OCI-LY1 (cell line): Measurements from ENCODE around the gene MOV10.
A peak's percentile ranks its signal among the peaks of the same experiment; 100 is the strongest.

Source experiments
- H2AFZ ChIP-seq: fragments of 200-600 bp; sonication (generic), shearing (Covaris generic); 2 replicates; pipeline ENCODE4 v1.6.0; 2014; ENCODE audit warnings: antibody characterized with exemption, mild to moderate bottlenecking, low read length
- H3F3A ChIP-seq: fragments of 200-600 bp; sonication (generic), shearing (Covaris generic); 2 replicates; pipeline ENCODE4 v1.6.0; 2014; ENCODE audit warnings: mild to moderate bottlenecking, antibody characterized with exemption, low read length, moderate library complexity; ENCODE audit not compliant: insufficient read depth
- H3K27ac ChIP-seq: fragments of 200-600 bp; sonication (generic); 2 replicates; pipeline ENCODE4 v1.5.1; 2014; ENCODE audit warnings: low read length, mixed run types, mild to moderate bottlenecking, low read depth; ENCODE audit not compliant: poor library complexity, severe bottlenecking
- H3K27me3 ChIP-seq: fragments of 200-600 bp; sonication (generic); 2 replicates; pipeline ENCODE4 v1.6.0; 2014; ENCODE audit warnings: antibody characterized with exemption, mild to moderate bottlenecking, low read length, moderate library complexity; ENCODE audit not compliant: insufficient read depth
- H3K36me3 ChIP-seq: fragments of 200-600 bp; sonication (generic); 2 replicates; pipeline ENCODE4 v1.6.1; 2014; ENCODE audit warnings: mild to moderate bottlenecking, antibody characterized with exemption, low read length, moderate library complexity, mixed read lengths; ENCODE audit not compliant: insufficient read depth
- H3K4me1 ChIP-seq: fragments of 200-600 bp; sonication (generic); 2 replicates; pipeline ENCODE4 v1.5.1; 2014; ENCODE audit warnings: mild to moderate bottlenecking, low read length, moderate library complexity; ENCODE audit not compliant: insufficient read depth, severe bottlenecking
- H3K4me2 ChIP-seq: fragments of 200-600 bp; sonication (generic), shearing (Covaris generic); 2 replicates; pipeline ENCODE4 v1.6.1; 2014; ENCODE audit warnings: low read length
- H3K4me3 ChIP-seq: fragments of 200-600 bp; sonication (generic); 2 replicates; pipeline ENCODE4 v1.5.1; 2014; ENCODE audit warnings: low read length, low read depth, mild to moderate bottlenecking, mixed read lengths; ENCODE audit not compliant: poor library complexity, severe bottlenecking
- H3K79me2 ChIP-seq: fragments of 200-600 bp; shearing (Covaris generic); 2 replicates; pipeline ENCODE4 v1.6.1; 2016; ENCODE audit warnings: mixed run types, low read length, mixed read lengths; ENCODE audit not compliant: insufficient read depth
- H3K9ac ChIP-seq: fragments of 200-600 bp; sonication (generic), shearing (Covaris generic); 2 replicates; pipeline ENCODE4 v1.6.1; 2014; ENCODE audit warnings: mild to moderate bottlenecking, low read length, mixed read lengths
- H3K9me2 ChIP-seq: fragments of 200-600 bp; sonication (generic), shearing (Covaris generic); 2 replicates; pipeline ENCODE4 v1.6.1; 2014; ENCODE audit warnings: low read depth, mild to moderate bottlenecking, low read length, mixed read lengths
- H3K9me3 ChIP-seq: fragments of 200-600 bp; shearing (Covaris generic); 2 replicates; pipeline ENCODE4 v1.6.1; 2014; ENCODE audit warnings: low read length, mixed read lengths
- H4K20me1 ChIP-seq: fragments of 200-600 bp; sonication (generic), shearing (Covaris generic); 2 replicates; pipeline ENCODE4 v1.6.0; 2016; ENCODE audit warnings: mild to moderate bottlenecking, low read length; ENCODE audit not compliant: insufficient read depth
- EZH2 ChIP-seq: fragments of 200-600 bp; sonication (generic), shearing (Covaris generic); IDR thresholded peaks from 2 replicates; pipeline ENCODE4 v1.8.0; 2017; ENCODE audit warnings: borderline replicate concordance, mixed run types, mild to moderate bottlenecking, antibody characterized with exemption, low read length, moderate library complexity, mixed read lengths
- TF ChIP-seq, protein P1 (sequence below): fragments of 200-600 bp; sonication (generic), shearing (Covaris generic); IDR thresholded peaks from 2 replicates; pipeline ENCODE4 v1.5.1; 2017; ENCODE audit warnings: mild to moderate bottlenecking, antibody characterized with exemption, low read length, moderate library complexity, mixed read lengths

MOV10 gene

DNA sequence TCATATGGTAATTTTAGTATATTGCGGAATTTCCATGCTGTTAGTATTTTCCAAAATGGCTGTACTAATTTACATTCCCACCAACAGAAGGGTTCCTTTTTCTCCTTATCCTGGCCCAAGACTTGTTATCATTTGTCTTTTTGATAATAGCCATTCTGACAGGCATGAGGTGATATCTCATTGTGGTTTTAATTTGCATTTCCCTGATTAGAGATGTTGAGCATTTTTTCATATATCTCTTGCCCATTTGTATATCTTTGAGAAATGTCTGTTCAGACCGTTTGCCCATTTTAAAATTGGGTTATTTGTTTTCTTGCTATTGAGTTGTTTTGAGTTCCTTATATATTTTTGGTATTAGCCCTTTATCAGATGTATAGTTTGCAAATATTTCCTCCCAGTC lies 40.8 kb upstream of the MOV10 start:
- H3K9me2 ChIP-seq = no peaks in the 10 kb centered on the region
- no peaks in the 10 kb centered on the region for H3K27me3 ChIP-seq
- no peaks in the 10 kb centered on the region for H3K9me3 ChIP-seq
- peaks cover 18% of the 10 kb centered on the region for H3K4me1 ChIP-seq
- peaks cover 98% of the 10 kb centered on the region for H3K79me2 ChIP-seq
- no peak overlapping the region for H3K4me2 ChIP-seq
- TF ChIP-seq, protein P1, sequence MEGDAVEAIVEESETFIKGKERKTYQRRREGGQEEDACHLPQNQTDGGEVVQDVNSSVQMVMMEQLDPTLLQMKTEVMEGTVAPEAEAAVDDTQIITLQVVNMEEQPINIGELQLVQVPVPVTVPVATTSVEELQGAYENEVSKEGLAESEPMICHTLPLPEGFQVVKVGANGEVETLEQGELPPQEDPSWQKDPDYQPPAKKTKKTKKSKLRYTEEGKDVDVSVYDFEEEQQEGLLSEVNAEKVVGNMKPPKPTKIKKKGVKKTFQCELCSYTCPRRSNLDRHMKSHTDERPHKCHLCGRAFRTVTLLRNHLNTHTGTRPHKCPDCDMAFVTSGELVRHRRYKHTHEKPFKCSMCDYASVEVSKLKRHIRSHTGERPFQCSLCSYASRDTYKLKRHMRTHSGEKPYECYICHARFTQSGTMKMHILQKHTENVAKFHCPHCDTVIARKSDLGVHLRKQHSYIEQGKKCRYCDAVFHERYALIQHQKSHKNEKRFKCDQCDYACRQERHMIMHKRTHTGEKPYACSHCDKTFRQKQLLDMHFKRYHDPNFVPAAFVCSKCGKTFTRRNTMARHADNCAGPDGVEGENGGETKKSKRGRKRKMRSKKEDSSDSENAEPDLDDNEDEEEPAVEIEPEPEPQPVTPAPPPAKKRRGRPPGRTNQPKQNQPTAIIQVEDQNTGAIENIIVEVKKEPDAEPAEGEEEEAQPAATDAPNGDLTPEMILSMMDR = no peak
- TF ChIP-seq EZH2 = no peak
- H3K9ac ChIP-seq = no peak overlapping the region
- no peak overlapping the region for H2AFZ ChIP-seq
- no peak overlapping the region for H3K27ac ChIP-seq
- no peaks in the 10 kb centered on the region for H3F3A ChIP-seq
- H3K36me3 ChIP-seq = peaks cover 54% of the 10 kb centered on the region
- no peak overlapping the region for H3K4me3 ChIP-seq
- peaks cover 4% of the 10 kb centered on the region for H4K20me1 ChIP-seq

DNA sequence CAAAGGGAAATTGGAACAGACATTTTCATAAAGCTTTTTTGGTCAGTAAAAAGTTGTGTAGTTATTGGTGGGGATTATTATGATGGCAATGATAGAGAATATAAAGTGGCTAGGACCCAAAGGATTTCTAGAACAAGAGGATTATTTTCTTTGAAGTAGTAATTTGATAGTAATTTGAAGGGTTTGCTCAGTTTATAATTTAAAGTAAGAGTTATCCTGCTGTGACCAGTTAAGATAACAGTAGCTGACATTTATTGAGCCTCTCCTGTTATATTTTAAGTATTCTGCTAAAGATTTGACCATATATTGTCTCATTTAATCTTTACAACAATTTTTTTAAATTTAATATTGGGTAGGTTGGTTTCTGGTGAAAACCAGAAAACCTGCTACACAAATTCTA lies 40.1 kb upstream of the MOV10 start:
- H3K9me2 ChIP-seq = no peaks in the 10 kb centered on the region
- H4K20me1 ChIP-seq = peaks cover 4% of the 10 kb centered on the region
- H3K27ac ChIP-seq = no peak overlapping the region
- no peak overlapping the region for H3K9ac ChIP-seq
- no peak for TF ChIP-seq EZH2
- TF ChIP-seq, protein P1 = no peak
- peaks cover 17% of the 10 kb centered on the region for H3K4me1 ChIP-seq
- H2AFZ ChIP-seq = no peak overlapping the region
- H3K79me2 ChIP-seq = peaks cover 98% of the 10 kb centered on the region
- no peaks in the 10 kb centered on the region for H3F3A ChIP-seq
- H3K4me2 ChIP-seq = no peak overlapping the region
- peaks cover 51% of the 10 kb centered on the region for H3K36me3 ChIP-seq
- no peaks in the 10 kb centered on the region for H3K9me3 ChIP-seq
- no peak overlapping the region for H3K4me3 ChIP-seq
- H3K27me3 ChIP-seq = no peaks in the 10 kb centered on the region

DNA sequence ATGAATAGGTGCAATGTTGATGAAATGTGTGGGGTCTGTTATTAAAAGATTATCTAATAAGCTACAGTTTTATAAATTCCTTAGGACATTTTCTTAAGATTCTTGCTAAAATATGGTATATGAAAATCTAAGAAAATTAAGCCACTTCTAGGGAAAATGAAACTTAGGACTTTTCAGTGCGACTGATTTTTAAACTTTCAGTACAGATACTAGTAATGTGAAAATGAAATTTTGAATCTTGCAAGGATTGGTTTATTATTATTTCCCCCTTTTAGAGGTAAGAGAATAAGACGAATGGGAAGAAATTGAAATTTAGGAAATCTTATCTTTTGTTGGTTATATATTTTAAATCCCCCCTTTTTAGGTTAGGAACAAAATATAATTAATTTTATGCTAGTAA lies 38.4 kb upstream of the MOV10 start:
- H3K4me1 ChIP-seq = peaks cover 17% of the 10 kb centered on the region
- H3K27me3 ChIP-seq = no peaks in the 10 kb centered on the region
- H3K9me3 ChIP-seq = no peaks in the 10 kb centered on the region
- peaks cover 4% of the 10 kb centered on the region for H4K20me1 ChIP-seq
- no peak overlapping the region for H3K4me3 ChIP-seq
- H3K79me2 ChIP-seq = peaks cover 86% of the 10 kb centered on the region
- H3K4me2 ChIP-seq = no peak overlapping the region
- H2AFZ ChIP-seq = no peak overlapping the region
- no peaks in the 10 kb centered on the region for H3K9me2 ChIP-seq
- no peak overlapping the region for H3K9ac ChIP-seq
- H3F3A ChIP-seq = no peaks in the 10 kb centered on the region
- H3K27ac ChIP-seq = peak overlapping the region; percentile 41
- TF ChIP-seq, protein P1 = no peak
- TF ChIP-seq EZH2 = no peak
- peaks cover 38% of the 10 kb centered on the region for H3K36me3 ChIP-seq
